Loucy (cell line): ENCODE results near the gene AGXT.

Experiments used
- H2AFZ ChIP-seq: fragments of 200-600 bp; sonication (generic); 2 replicates; pipeline ENCODE4 v1.6.0; 2016; ENCODE audit warnings: antibody characterized with exemption, mild to moderate bottlenecking, low read length, moderate library complexity
- H3F3A ChIP-seq: fragments of 200-600 bp; 2 replicates; pipeline ENCODE4 v1.6.0; 2016; ENCODE audit warnings: antibody characterized with exemption, low read depth, mild to moderate bottlenecking
- H3K27me3 ChIP-seq: fragments of 200-600 bp; sonication (generic); 2 replicates; pipeline ENCODE4 v1.6.1; 2014; ENCODE audit warnings: low read length, mild to moderate bottlenecking; ENCODE audit not compliant: insufficient read depth, poor library complexity, severe bottlenecking
- H3K36me3 ChIP-seq: fragments of 200-600 bp; sonication (generic); 2 replicates; pipeline ENCODE4 v1.6.1; 2016; ENCODE audit warnings: low read length; ENCODE audit not compliant: insufficient read depth
- H3K4me1 ChIP-seq: fragments of 200-600 bp; sonication (generic); 2 replicates; pipeline ENCODE4 v1.5.1; 2014; ENCODE audit warnings: low read length, mild to moderate bottlenecking; ENCODE audit not compliant: insufficient read depth, poor library complexity, severe bottlenecking
- H3K4me2 ChIP-seq: fragments of 200-600 bp; sonication (generic); 2 replicates; pipeline ENCODE4 v1.6.0; 2014; ENCODE audit warnings: antibody characterized with exemption, low read length, low read depth, mild to moderate bottlenecking; ENCODE audit not compliant: poor library complexity, severe bottlenecking
- H3K4me3 ChIP-seq: fragments of 200-600 bp; sonication (generic); 2 replicates; pipeline ENCODE4 v1.5.1; 2014; ENCODE audit warnings: low read length, mild to moderate bottlenecking, mixed read lengths; ENCODE audit not compliant: poor library complexity, severe bottlenecking
- H3K79me2 ChIP-seq: fragments of 200-600 bp; sonication (generic); 2 replicates; pipeline ENCODE4 v1.6.1; 2014; ENCODE audit warnings: low read length; ENCODE audit not compliant: insufficient read depth
- H3K9ac ChIP-seq: fragments of 200-600 bp; sonication (generic); 2 replicates; pipeline ENCODE4 v1.6.0; 2014; ENCODE audit warnings: mild to moderate bottlenecking, low read depth, low read length, moderate library complexity; ENCODE audit not compliant: poor library complexity, severe bottlenecking
- H3K9me2 ChIP-seq: fragments of 200-600 bp; sonication (generic); replicated peaks from 2 replicates; pipeline ENCODE4 v1.6.1; 2016; ENCODE audit warnings: low read depth, low read length, mixed read lengths
- H3K9me3 ChIP-seq: fragments of 200-600 bp; sonication (generic); 2 replicates; pipeline ENCODE4 v1.6.1; 2014; ENCODE audit warnings: mild to moderate bottlenecking, antibody characterized with exemption, low read length, low read depth; ENCODE audit not compliant: insufficient read depth
- H4K20me1 ChIP-seq: fragments of 200-600 bp; sonication (generic); 2 replicates; pipeline ENCODE4 v1.6.0; 2014; ENCODE audit warnings: antibody characterized with exemption, low read length, mild to moderate bottlenecking; ENCODE audit not compliant: insufficient read depth, poor library complexity, severe bottlenecking
- CTCF ChIP-seq: fragments of 200-600 bp; sonication (generic); conservative IDR thresholded peaks from 2 replicates; pipeline ENCODE4 v1.5.1; 2014; ENCODE audit warnings: mild to moderate bottlenecking, antibody characterized with exemption, low read length
- EZH2phosphoT487 ChIP-seq: fragments of 200-600 bp; IDR thresholded peaks from 2 replicates; pipeline ENCODE4 v1.6.1; 2018; ENCODE audit warnings: antibody characterized with exemption, mild to moderate bottlenecking, moderate library complexity, borderline replicate concordance

The AGXT gene

DNA sequence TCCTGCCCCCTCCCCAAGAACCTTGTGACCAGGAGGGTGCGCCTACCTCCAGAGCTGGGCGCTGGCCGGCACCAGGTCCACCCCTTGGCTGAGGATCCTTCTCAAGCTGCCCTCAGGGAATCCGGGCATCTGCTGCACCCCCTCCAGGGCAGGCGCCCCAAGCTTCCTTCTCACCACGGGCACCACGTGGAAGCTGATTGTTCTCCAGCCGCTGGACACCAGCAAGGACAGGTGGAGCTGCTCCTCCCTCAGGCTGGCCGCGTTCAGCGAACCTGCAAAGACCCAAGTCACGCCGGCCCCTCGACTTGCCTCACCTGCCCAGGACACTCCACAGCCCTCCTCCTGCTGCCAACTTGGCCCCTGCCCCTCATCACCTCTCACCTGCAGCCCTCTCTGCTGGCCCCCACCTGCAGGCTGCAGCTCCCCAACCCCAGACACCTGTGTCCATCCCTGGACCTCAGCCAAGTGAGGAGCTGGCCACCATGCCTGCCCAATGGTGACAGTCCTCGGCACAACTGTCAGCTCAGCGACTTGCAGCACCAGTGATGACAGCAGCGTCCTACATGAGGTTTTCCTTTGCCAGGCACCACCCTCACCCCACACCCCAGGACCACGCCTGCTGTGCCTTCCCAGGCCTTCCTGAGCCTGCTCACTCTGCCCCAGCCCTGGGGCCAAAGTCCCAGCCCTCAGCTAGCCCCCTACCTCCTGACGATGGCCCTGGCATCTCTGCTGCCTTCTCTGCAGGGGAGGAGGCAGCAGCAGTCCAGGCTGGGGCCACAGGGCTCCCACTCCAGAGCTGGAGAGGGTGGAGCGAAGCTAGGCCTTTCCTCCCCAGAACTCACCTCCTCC is 23.1 kb downstream of the AGXT start:
- H3K4me1 ChIP-seq, result no peaks in the 10 kb centered on the region
- H3K79me2 ChIP-seq, result no peaks in the 10 kb centered on the region
- H4K20me1 ChIP-seq, result no peaks in the 10 kb centered on the region
- H3K9ac ChIP-seq, result no peak overlapping the region
- H3K36me3 ChIP-seq, result no peaks in the 10 kb centered on the region
- H3K4me3 ChIP-seq, result no peak overlapping the region
- H3K9me3 ChIP-seq, result peaks cover 6% of the 10 kb centered on the region; the same call in 1 of the 2 replicates
- no peaks in the 10 kb centered on the region for H3K27me3 ChIP-seq
- H3K4me2 ChIP-seq, result no peak overlapping the region
- H3K9me2 ChIP-seq, result no peaks in the 10 kb centered on the region
- H3F3A ChIP-seq, result no peaks in the 10 kb centered on the region
- H2AFZ ChIP-seq, result no peak overlapping the region
- TF ChIP-seq EZH2phosphoT487, result no peak
- TF ChIP-seq CTCF, result no peak

GRCh38 chr2:240892356-240892755 is 23.7 kb downstream of the AGXT start:
- no peaks in the 10 kb centered on the region for H3F3A ChIP-seq
- H3K9ac ChIP-seq, result no peak overlapping the region
- H2AFZ ChIP-seq, result no peak overlapping the region
- TF ChIP-seq CTCF, result no peak
- TF ChIP-seq EZH2phosphoT487, result no peak
- H3K4me3 ChIP-seq, result no peak overlapping the region
- H3K9me2 ChIP-seq, result no peaks in the 10 kb centered on the region
- H3K27me3 ChIP-seq, result no peaks in the 10 kb centered on the region
- H3K4me1 ChIP-seq, result no peaks in the 10 kb centered on the region
- H3K36me3 ChIP-seq, result no peaks in the 10 kb centered on the region
- no peaks in the 10 kb centered on the region for H3K79me2 ChIP-seq
- peaks cover 6% of the 10 kb centered on the region; the same call in 1 of the 2 replicates for H3K9me3 ChIP-seq
- no peak overlapping the region for H3K4me2 ChIP-seq
- H4K20me1 ChIP-seq, result no peaks in the 10 kb centered on the region

DNA sequence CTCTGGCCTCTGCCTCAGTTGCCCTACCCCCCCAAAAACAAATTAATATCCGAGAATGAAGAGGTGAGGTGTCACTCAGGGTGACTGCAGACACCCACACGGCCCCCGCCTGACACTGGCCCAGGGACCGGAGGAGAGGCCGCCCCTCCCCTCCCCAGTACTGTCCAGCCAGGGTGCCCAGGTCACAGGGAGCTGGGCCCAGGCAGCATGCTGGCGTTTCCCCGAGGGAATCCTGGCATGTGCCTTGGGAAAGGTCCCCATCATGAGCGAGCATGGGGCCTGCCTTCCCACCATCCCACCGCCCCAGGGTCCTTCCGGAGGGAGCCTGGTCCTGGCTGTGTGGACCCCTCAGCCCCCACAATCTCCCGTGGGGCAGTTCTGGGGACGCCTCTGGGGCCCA is 24.3 kb downstream of the AGXT start:
- no peak overlapping the region for H3K4me2 ChIP-seq
- H3K4me3 ChIP-seq, result no peak overlapping the region
- no peak for TF ChIP-seq CTCF
- TF ChIP-seq EZH2phosphoT487, result no peak
- H3K4me1 ChIP-seq, result no peaks in the 10 kb centered on the region
- no peak overlapping the region for H2AFZ ChIP-seq
- peaks cover 6% of the 10 kb centered on the region; the same call in 1 of the 2 replicates for H3K9me3 ChIP-seq
- H4K20me1 ChIP-seq, result no peaks in the 10 kb centered on the region
- no peaks in the 10 kb centered on the region for H3F3A ChIP-seq
- no peaks in the 10 kb centered on the region for H3K36me3 ChIP-seq
- H3K79me2 ChIP-seq, result no peaks in the 10 kb centered on the region
- no peaks in the 10 kb centered on the region for H3K27me3 ChIP-seq
- no peaks in the 10 kb centered on the region for H3K9me2 ChIP-seq
- no peak overlapping the region for H3K9ac ChIP-seq
